HEK293 (cell line): Measurements from ENCODE around the gene RDH12.

Experiments used
- CTCF ChIA-PET: fragments of 350-600 bp; formaldehyde crosslinking; extraction: SDS; loops from one replicate; lab custom pipeline; 2021; ENCODE audit warnings: antibody characterized with exemption; lab: Yijun Ruan, JAX
- POLR2A ChIA-PET: fragments of 300-600 bp; formaldehyde crosslinking; extraction: SDS; loops from one replicate; lab custom pipeline; 2020; ENCODE audit warnings: antibody characterized with exemption, inconsistent platforms; lab: Yijun Ruan, JAX
- H3K27ac ChIP-seq: fragments of 200-500 bp; sonication (Bioruptor generic); 2 replicates; pipeline ENCODE4 v1.5.1; 2014; ENCODE audit warnings: low read depth, low read length, control low read depth, inconsistent platforms; ENCODE audit errors: extremely low read depth
- H3K36me3 ChIP-seq, 2 experiments: fragments of 200-500 bp in 1 of 2; sonication (Bioruptor generic) in 1 of 2; 1 replicate in 1 of 2; 2 replicates in 1 of 2; pipeline ENCODE4 v1.5.1; 2014 to 2017; ENCODE audit warnings: inconsistent platforms in 2 of 2, low read length in 2 of 2; ENCODE audit not compliant: control insufficient read depth in 2 of 2, insufficient read depth in 1 of 2
- H3K4me1 ChIP-seq: fragments of 200-500 bp; sonication (Bioruptor generic); 2 replicates; pipeline ENCODE4 v1.5.1; 2014; ENCODE audit warnings: mild to moderate bottlenecking, low read length, inconsistent platforms; ENCODE audit not compliant: control insufficient read depth, insufficient read depth
- H3K4me3 ChIP-seq: 2 replicates; pipeline ENCODE4 v1.5.1; 2011; ENCODE audit warnings: low read depth, mild to moderate bottlenecking, control low read depth, low read length, moderate library complexity
- H3K9me3 ChIP-seq: fragments of 200-500 bp; sonication (Bioruptor generic); 2 replicates; pipeline ENCODE4 v1.5.1; 2014; ENCODE audit warnings: low read depth, low read length, inconsistent platforms; ENCODE audit not compliant: control insufficient read depth, insufficient read depth
- BCL11A ChIP-seq: fragments of 450-650 bp; formaldehyde crosslinking; IDR thresholded peaks from 2 replicates; pipeline ENCODE4 v1.5.1; 2016; ENCODE audit warnings: low read depth, missing biosample characterization, missing genetic modification characterization
- BCL11B ChIP-seq: fragments of 450-650 bp; formaldehyde crosslinking; IDR thresholded peaks from 2 replicates; pipeline ENCODE4 v1.5.1; 2016; ENCODE audit warnings: low read depth, missing biosample characterization, missing genetic modification characterization
- EGR2 ChIP-seq: fragments of 450-650 bp; formaldehyde crosslinking; IDR thresholded peaks from 2 replicates; pipeline ENCODE4 v1.5.1; 2016; ENCODE audit warnings: low read depth, missing biosample characterization, missing genetic modification characterization
- GLIS2 ChIP-seq: fragments of 450-650 bp; formaldehyde crosslinking; IDR thresholded peaks from 2 replicates; pipeline ENCODE4 v1.5.1; 2016; ENCODE audit warnings: missing biosample characterization, missing genetic modification characterization
- KLF10 ChIP-seq: fragments of 450-650 bp; IDR thresholded peaks from 2 replicates; pipeline ENCODE4 v1.5.1; 2018; ENCODE audit warnings: missing biosample characterization, mild to moderate bottlenecking, missing genetic modification characterization
- KLF8 ChIP-seq: fragments of 450-650 bp; formaldehyde crosslinking; IDR thresholded peaks from 2 replicates; pipeline ENCODE4 v1.5.1; 2016; ENCODE audit warnings: missing biosample characterization, missing genetic modification characterization
- PRDM1 ChIP-seq: fragments of 450-650 bp; formaldehyde crosslinking; IDR thresholded peaks from 2 replicates; pipeline ENCODE4; 2016; ENCODE audit warnings: missing biosample characterization, missing genetic modification characterization
- SP2 ChIP-seq: fragments of 450-650 bp; formaldehyde crosslinking; IDR thresholded peaks from 2 replicates; pipeline ENCODE4 v1.5.1; 2016; ENCODE audit warnings: missing biosample characterization, missing genetic modification characterization
- TRIM28 ChIP-seq: IDR thresholded peaks from 2 replicates; pipeline ENCODE4 v1.6.1; 2011; ENCODE audit warnings: low read length, control low read depth, borderline replicate concordance
- WT1 ChIP-seq: fragments of 450-650 bp; formaldehyde crosslinking; IDR thresholded peaks from 2 replicates; pipeline ENCODE4 v1.5.1; 2016; ENCODE audit warnings: missing biosample characterization, missing genetic modification characterization
- YY2 ChIP-seq: fragments of 450-650 bp; formaldehyde crosslinking; IDR thresholded peaks from 2 replicates; pipeline ENCODE4 v1.5.1; 2016; ENCODE audit warnings: missing biosample characterization, missing genetic modification characterization
- ZBTB17 ChIP-seq: fragments of 450-650 bp; formaldehyde crosslinking; IDR thresholded peaks from 2 replicates; pipeline ENCODE4 v1.5.1; 2016; ENCODE audit warnings: missing biosample characterization, missing genetic modification characterization
- ZBTB20 ChIP-seq: fragments of 450-650 bp; formaldehyde crosslinking; IDR thresholded peaks from 2 replicates; pipeline ENCODE4 v1.5.1; 2016; ENCODE audit warnings: missing biosample characterization, missing genetic modification characterization
- ZEB2 ChIP-seq: fragments of 450-650 bp; formaldehyde crosslinking; IDR thresholded peaks from 2 replicates; pipeline ENCODE4 v1.5.1; 2016; ENCODE audit warnings: missing biosample characterization, missing genetic modification characterization
- ZFHX2 ChIP-seq: fragments of 450-650 bp; formaldehyde crosslinking; conservative IDR thresholded peaks from 2 replicates; pipeline ENCODE4 v1.5.1; 2016; ENCODE audit warnings: missing biosample characterization, missing genetic modification characterization
- ZNF10 ChIP-seq: fragments of 450-650 bp; formaldehyde crosslinking; IDR thresholded peaks from 2 replicates; pipeline ENCODE4 v1.5.1; 2017; ENCODE audit warnings: missing biosample characterization, missing genetic modification characterization
- ZNF324 ChIP-seq: fragments of 450-650 bp; formaldehyde crosslinking; IDR thresholded peaks from 2 replicates; pipeline ENCODE4 v1.5.1; 2016; ENCODE audit warnings: missing biosample characterization, missing genetic modification characterization
- ZNF341 ChIP-seq: fragments of 450-650 bp; formaldehyde crosslinking; IDR thresholded peaks from 2 replicates; pipeline ENCODE4; 2016; ENCODE audit warnings: low read depth, missing biosample characterization, missing genetic modification characterization
- ZNF366 ChIP-seq: fragments of 450-650 bp; formaldehyde crosslinking; conservative IDR thresholded peaks from 2 replicates; pipeline ENCODE4 v1.5.1; 2016; ENCODE audit warnings: missing biosample characterization, missing genetic modification characterization
- ZNF426 ChIP-seq: fragments of 450-650 bp; formaldehyde crosslinking; IDR thresholded peaks from 2 replicates; pipeline ENCODE4 v1.5.1; 2017; ENCODE audit warnings: missing biosample characterization, missing genetic modification characterization, mild to moderate bottlenecking, inconsistent platforms, moderate library complexity
- ZNF488 ChIP-seq: fragments of 450-650 bp; formaldehyde crosslinking; IDR thresholded peaks from 2 replicates; pipeline ENCODE4 v1.5.1; 2016; ENCODE audit warnings: missing biosample characterization, missing genetic modification characterization
- ZNF513 ChIP-seq: fragments of 450-650 bp; IDR thresholded peaks from 2 replicates; pipeline ENCODE4 v1.5.1; 2018; ENCODE audit warnings: missing biosample characterization, missing genetic modification characterization
- ZNF629 ChIP-seq: fragments of 450-650 bp; formaldehyde crosslinking; IDR thresholded peaks from 2 replicates; pipeline ENCODE4 v1.5.1; 2017; ENCODE audit warnings: missing biosample characterization, missing genetic modification characterization
- ZNF660 ChIP-seq: fragments of 450-650 bp; IDR thresholded peaks from 2 replicates; pipeline ENCODE4 v1.5.1; 2018; ENCODE audit warnings: missing biosample characterization, mild to moderate bottlenecking, missing genetic modification characterization
- ZNF792 ChIP-seq: fragments of 450-650 bp; formaldehyde crosslinking; IDR thresholded peaks from 2 replicates; pipeline ENCODE4 v1.5.1; 2016; ENCODE audit warnings: missing biosample characterization, missing genetic modification characterization
- ZNF843 ChIP-seq: fragments of 450-650 bp; formaldehyde crosslinking; IDR thresholded peaks from 2 replicates; pipeline ENCODE4 v1.5.1; 2016; ENCODE audit warnings: missing biosample characterization, missing genetic modification characterization

RDH12 gene

GRCh38 chr14:67690011-67690410 is 11.7 kb upstream of the RDH12 start (continued):
- TF ChIP-seq KLF8 (tag by site-specific recombination) (no peak), TRIM28 (no peak)

GRCh38 chr14:67694791-67695393 is 6.8 kb upstream of the RDH12 start:
- peak overlapping the region; percentile 64 for H3K27ac ChIP-seq
- POLR2A ChIA-PET: interaction anchor here (1.0 to 2.4 kb wide), 13 partner anchors 9 to 335 kb away, joined by 3 to 15 read pairs (median 8); partner anchors contain the start of genes ARG2, ATP6V1D, EIF2S1 and PIGH
- peaks cover 23 to 37% of the 10 kb centered on the region in 2 experiments for H3K36me3 ChIP-seq
- peaks cover 5% of the 10 kb centered on the region; the same call in 1 of the 2 replicates for H3K4me1 ChIP-seq
- peak overlapping the region; percentile 89 for H3K4me3 ChIP-seq
- H3K9me3 ChIP-seq: no peaks in the 10 kb centered on the region
- TF ChIP-seq ZNF324 (tag by site-specific recombination) (no peak), ZFHX2 (peak; percentile 58; the same call in 1 of the 2 replicates), ZNF792 (tag by site-specific recombination) (no peak), ZNF341 (tag by site-specific recombination) (peak; percentile 59), ZNF366 (peak; percentile 49), ZNF629 (tag by site-specific recombination) (peak; percentile 49; the same call in 1 of the 2 replicates), ZNF513 (tag by site-specific recombination) (no peak), EGR2 (tag by site-specific recombination) (peak; percentile 39), SP2 (tag by site-specific recombination) (peak; percentile 74), BCL11B (0 out of 2 replicates have a peak, but pooled peaks have one; percentile 13), ZEB2 (tag by site-specific recombination) (peak; percentile 43; the same call in 1 of the 2 replicates), BCL11A (tag by site-specific recombination) (peak; percentile 35; the same call in 1 of the 2 replicates), ZNF10 (tag by site-specific recombination) (peak; percentile 70; the same call in 1 of the 2 replicates), PRDM1 (tag by site-specific recombination) (peak; percentile 61; the same call in 1 of the 2 replicates)
- TF ChIP-seq, all 188 proteins: peak for 11
- CTCF ChIA-PET: interaction anchor here (0.7 to 3.9 kb wide), 7 partner anchors 8 to 268 kb away, joined by 3 to 25 read pairs (median 4); no protein-coding TSS in a partner anchor

GRCh38 chr14:67695394-67695949 is 6.2 kb upstream of the RDH12 start, which contains the start of gene RDH11:
TSS of gene RDH11 (minus strand) at chr14:67695764. CDS start at chr14:67695703, 61 bp downstream.
- POLR2A ChIA-PET: interaction anchor here (0.6 to 2.4 kb wide), 18 partner anchors 9 to 336 kb away, joined by 3 to 15 read pairs (median 4); partner anchors contain the start of genes ARG2, ATP6V1D, EIF2S1 and PIGH
- no peaks in the 10 kb centered on the region for H3K9me3 ChIP-seq
- CTCF ChIA-PET: interaction anchor here (1.0 to 3.9 kb wide), 5 partner anchors 9 to 269 kb away, joined by 4 to 25 read pairs (median 4); no protein-coding TSS in a partner anchor
- peak within 1 kb of the TSS; percentile 64 for H3K27ac ChIP-seq
- peaks cover 18 to 31% of the 10 kb centered on the region in 2 experiments for H3K36me3 ChIP-seq
- peaks cover 5% of the 10 kb centered on the region; the same call in 1 of the 2 replicates for H3K4me1 ChIP-seq
- peak within 1 kb of the TSS; percentile 89 for H3K4me3 ChIP-seq
- TF ChIP-seq WT1 (tag by site-specific recombination) (no peak), ZNF426 (tag by site-specific recombination) (no peak), GLIS2 (tag by site-specific recombination) (peak; percentile 38; the same call in 1 of the 2 replicates), ZNF488 (tag by site-specific recombination) (no peak), ZBTB17 (tag by site-specific recombination) (peak; percentile 85), YY2 (tag by site-specific recombination) (0 out of 2 replicates have a peak, but pooled peaks have one; percentile 51), KLF10 (tag by site-specific recombination) (0 out of 2 replicates have a peak, but pooled peaks have one; percentile 24), ZFHX2 (peak; percentile 79), ZBTB20 (tag by site-specific recombination) (peak; percentile 88), ZNF660 (tag by site-specific recombination) (peak; percentile 53; the same call in 1 of the 2 replicates), ZNF843 (tag by site-specific recombination) (no peak)
